ENCODE data around the gene NDNF.

The NDNF gene

DNA sequence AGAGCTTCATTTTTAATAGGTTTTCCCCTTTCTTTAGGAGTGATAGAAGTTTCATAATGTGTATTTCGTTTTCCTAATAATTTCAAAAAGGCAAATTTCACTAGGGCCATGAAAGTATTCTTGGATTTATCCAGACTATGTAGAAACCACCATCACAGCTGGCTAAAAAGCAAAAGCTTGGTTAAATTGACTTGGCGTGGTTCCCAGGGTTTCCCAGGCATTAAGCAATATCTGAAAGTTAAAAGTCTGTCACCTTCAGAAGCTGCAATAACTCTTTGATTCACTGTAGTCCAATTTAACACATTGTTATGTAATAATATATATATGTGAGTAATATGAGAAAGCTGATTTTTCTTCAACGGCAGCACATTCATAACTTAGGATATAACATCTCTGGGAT lies 38.3 kb downstream of the NDNF start:
- ChIA-PET POLR2A (no interaction called here), CTCF (interaction anchor here (1.3 to 1.6 kb wide), 2 partner anchors 37 to 60 kb away, joined by 3 read pairs; no protein-coding TSS in a partner anchor)
- DNase-seq (ENCODE audit: extremely low spot score) = no peak
- TF ChIP-seq, protein P1, sequence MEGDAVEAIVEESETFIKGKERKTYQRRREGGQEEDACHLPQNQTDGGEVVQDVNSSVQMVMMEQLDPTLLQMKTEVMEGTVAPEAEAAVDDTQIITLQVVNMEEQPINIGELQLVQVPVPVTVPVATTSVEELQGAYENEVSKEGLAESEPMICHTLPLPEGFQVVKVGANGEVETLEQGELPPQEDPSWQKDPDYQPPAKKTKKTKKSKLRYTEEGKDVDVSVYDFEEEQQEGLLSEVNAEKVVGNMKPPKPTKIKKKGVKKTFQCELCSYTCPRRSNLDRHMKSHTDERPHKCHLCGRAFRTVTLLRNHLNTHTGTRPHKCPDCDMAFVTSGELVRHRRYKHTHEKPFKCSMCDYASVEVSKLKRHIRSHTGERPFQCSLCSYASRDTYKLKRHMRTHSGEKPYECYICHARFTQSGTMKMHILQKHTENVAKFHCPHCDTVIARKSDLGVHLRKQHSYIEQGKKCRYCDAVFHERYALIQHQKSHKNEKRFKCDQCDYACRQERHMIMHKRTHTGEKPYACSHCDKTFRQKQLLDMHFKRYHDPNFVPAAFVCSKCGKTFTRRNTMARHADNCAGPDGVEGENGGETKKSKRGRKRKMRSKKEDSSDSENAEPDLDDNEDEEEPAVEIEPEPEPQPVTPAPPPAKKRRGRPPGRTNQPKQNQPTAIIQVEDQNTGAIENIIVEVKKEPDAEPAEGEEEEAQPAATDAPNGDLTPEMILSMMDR (IDR thresholded peaks at IDR 0.05; ENCODE audit: control extremely low read depth, extremely low read depth, low read depth, missing control alignments) = no peak

DNA sequence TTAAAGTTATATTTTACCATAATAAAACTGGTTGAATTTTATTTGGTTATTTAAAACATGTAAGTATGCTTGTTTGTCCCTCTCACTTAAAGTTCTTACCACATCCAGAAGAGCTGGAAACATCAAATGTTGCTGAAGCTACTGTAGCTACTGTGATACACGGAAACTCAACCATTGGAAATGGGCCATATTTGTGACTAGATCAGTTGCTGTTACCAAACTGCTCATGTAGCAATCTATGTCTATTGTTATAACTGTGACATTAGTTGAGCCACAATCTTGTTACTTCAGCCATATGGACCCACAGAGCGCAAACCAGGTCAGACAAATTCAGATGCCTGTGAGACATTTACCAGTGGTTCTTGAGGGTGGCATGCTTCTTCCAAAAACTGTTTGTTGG lies 41.6 kb downstream of the NDNF start:
- POLR2A ChIA-PET = no interaction called here
- CTCF ChIA-PET = no interaction called here
- DNase-seq (ENCODE audit: extremely low spot score) = no peak
- TF ChIP-seq, protein P1 (IDR thresholded peaks at IDR 0.05; ENCODE audit: control extremely low read depth, extremely low read depth, low read depth, missing control alignments) = no peak

DNA sequence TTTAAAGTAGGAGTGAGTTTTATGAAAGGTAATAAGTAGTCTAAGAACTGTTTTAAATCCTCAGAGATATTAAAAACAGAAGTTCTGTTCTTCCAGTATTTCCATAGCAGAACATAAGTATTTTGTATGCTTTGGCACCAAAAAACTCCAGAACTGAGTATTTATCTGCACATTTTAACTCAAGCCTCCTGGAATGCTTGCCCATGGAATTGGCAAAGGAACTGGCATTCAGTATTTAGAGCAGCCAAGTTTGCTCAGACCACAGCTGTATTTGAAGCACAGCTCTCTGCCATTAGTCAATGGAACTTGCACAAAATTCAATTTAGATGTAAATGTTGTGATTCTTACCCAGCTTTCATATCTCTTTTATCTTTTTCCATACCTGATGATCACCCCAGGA lies 42.2 kb downstream of the NDNF start:
- CTCF ChIA-PET = no interaction called here
- TF ChIP-seq, protein P1 (IDR thresholded peaks at IDR 0.05; ENCODE audit: control extremely low read depth, extremely low read depth, low read depth, missing control alignments) = no peak
- DNase-seq (ENCODE audit: extremely low spot score) = no peak
- POLR2A ChIA-PET = no interaction called here

GRCh38 chr4:121026034-121026433 lies 46.3 kb downstream of the NDNF start:
- TF ChIP-seq, protein P1 (IDR thresholded peaks at IDR 0.05; ENCODE audit: control extremely low read depth, extremely low read depth, low read depth, missing control alignments) = no peak
- DNase-seq (ENCODE audit: extremely low spot score) = no peak
- ChIA-PET CTCF (no interaction called here), POLR2A (no interaction called here)

- DNase-seq (ENCODE audit: extremely low spot score) = no peak
- TF ChIP-seq, protein P1 (IDR thresholded peaks at IDR 0.05; ENCODE audit: control extremely low read depth, extremely low read depth, low read depth, missing control alignments) = no peak
- ChIA-PET CTCF (no interaction called here), POLR2A (no interaction called here)
These were observed 46.8 kb downstream of the NDNF start for GRCh38 chr4:121025540-121025939.

DNA sequence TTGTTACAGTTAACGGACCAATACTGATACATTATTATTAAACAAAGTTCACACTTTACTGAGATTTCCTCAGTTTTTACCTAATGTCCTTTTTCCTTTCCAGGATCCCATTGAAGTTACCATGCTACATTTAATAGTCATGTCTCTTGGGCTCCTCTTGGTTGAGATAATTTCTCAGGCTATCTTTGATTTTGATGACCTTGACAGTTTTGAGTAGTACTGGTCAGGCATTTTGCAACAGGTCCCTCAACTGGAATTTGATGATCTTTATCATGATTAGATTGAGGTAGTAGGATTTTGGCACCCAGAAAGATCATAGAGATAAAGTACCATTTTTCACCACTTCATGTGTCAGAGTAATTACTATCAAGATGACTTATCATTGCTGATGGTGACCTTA lies 53.8 kb downstream of the NDNF start:
- POLR2A ChIA-PET = no interaction called here
- CTCF ChIA-PET = no interaction called here
- DNase-seq (ENCODE audit: extremely low spot score) = no peak
- TF ChIP-seq, protein P1 (IDR thresholded peaks at IDR 0.05; ENCODE audit: control extremely low read depth, extremely low read depth, low read depth, missing control alignments) = no peak

DNA sequence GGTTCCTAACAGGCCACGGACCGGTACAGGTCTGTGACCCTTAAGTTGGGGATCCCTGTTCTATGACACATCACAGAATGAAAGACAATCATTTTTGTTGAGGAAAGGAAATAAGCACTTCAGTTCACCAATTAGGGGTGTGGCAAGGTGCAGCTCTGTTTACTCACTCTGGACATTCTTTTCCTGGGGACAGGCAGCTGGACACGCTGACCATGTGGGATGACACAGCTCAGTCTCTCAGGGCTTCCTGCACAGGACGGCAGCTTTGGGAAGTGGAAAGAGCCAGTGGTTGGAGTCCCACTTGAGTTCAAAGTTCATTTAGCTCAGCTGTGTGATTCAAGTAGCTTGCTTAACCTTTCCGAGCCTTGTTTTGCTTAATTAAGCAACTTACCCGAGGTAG lies 55.7 kb downstream of the NDNF start:
- POLR2A ChIA-PET = no interaction called here
- DNase-seq (ENCODE audit: extremely low spot score) = no peak
- TF ChIP-seq, protein P1 (IDR thresholded peaks at IDR 0.05; ENCODE audit: control extremely low read depth, extremely low read depth, low read depth, missing control alignments) = no peak
- CTCF ChIA-PET = interaction anchor here (2.1 kb wide), 1 partner anchor 8 kb away, joined by 4 read pairs; no protein-coding TSS in a partner anchor
